ENCODE measurements around the gene PHF20.
"Not testable (repeated sequence)": the region's sequence is repeated elsewhere in the genome, so short reads cannot be mapped to it uniquely, and the experiment has no call there.

PHF20 gene

DNA sequence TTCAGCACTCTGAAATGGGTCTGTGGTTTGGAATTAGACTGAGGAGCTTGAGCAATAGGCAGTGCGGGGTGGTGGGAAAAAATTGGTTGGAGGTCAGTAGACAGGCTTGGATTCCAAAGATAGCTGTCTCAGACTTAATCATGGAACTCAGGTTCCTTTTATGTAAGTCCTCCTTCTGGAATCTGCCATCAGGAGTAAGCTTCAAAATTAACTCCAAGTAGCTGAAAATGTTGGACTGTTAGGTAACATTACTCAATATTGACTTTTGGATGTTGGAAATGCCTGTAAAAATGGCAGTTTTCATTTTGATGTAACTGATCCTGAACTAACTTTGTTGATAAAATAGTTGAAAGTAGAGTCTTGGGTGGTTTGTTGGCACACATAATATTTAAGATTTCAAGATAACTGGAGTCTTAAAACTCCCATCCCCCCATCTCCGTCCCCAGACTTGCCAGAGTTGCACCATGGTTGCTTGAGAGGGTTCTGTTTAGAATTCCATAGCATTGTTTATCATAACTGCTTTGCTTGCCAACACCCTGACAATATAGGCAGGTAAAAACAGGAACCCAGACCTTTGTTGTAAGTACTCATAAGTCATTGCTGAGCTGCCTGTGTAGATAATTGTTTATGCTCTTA is 83.0 kb downstream of the PHF20 start:
- in situ Hi-C loops (cut with HindIII; ENCODE audit: low pct_ligation_motif_present, low sequenced_read_pairs): no loop called here
- Histone ChIP-seq H3K27ac (peak overlapping the region; percentile 4), H3K4me3 (ENCODE audit: low read depth, low read length) (no peak overlapping the region), H3K27me3 (replicated peaks) (no peaks in the 10 kb centered on the region), H3K36me3 (replicated peaks) (peaks cover 12% of the 10 kb centered on the region)
- peak; percentile 27 for DNase-seq
- TF ChIP-seq CTCF (IDR thresholded peaks at IDR 0.05; ENCODE audit: low read depth, low read length, missing control alignments): no peak

- H3K27ac ChIP-seq; DNase-seq; H3K27me3 ChIP-seq (replicated peaks); in situ Hi-C loops (cut with HindIII; ENCODE audit: low pct_ligation_motif_present, low sequenced_read_pairs); H3K4me3 ChIP-seq (ENCODE audit: low read depth, low read length): not testable (repeated sequence)
- H3K36me3 ChIP-seq (replicated peaks): peaks cover 12% of the 10 kb centered on the region
Observed at GRCh38 chr20:35855641-35856040, 83.8 kb downstream of the PHF20 start.

- Histone ChIP-seq H3K4me3 (ENCODE audit: low read depth, low read length) (no peak overlapping the region), H3K36me3 (replicated peaks) (peaks cover 11% of the 10 kb centered on the region), H3K27ac (no peak overlapping the region), H3K27me3 (replicated peaks) (no peaks in the 10 kb centered on the region)
- in situ Hi-C loops (cut with HindIII; ENCODE audit: low pct_ligation_motif_present, low sequenced_read_pairs): no loop called here
- no peak for TF ChIP-seq CTCF (IDR thresholded peaks at IDR 0.05; ENCODE audit: low read depth, low read length, missing control alignments)
- no peak for DNase-seq
Observed at GRCh38 chr20:35856866-35857265, 85.1 kb downstream of the PHF20 start.

- Histone ChIP-seq H3K36me3 (replicated peaks) (peaks cover 5% of the 10 kb centered on the region), H3K27ac (peak overlapping the region; percentile 64), H3K27me3 (replicated peaks) (no peaks in the 10 kb centered on the region), H3K4me3 (ENCODE audit: low read depth, low read length) (no peak overlapping the region)
- no peak for TF ChIP-seq CTCF (IDR thresholded peaks at IDR 0.05; ENCODE audit: low read depth, low read length, missing control alignments)
- in situ Hi-C loops (cut with HindIII; ENCODE audit: low pct_ligation_motif_present, low sequenced_read_pairs): no loop called here
- peak; percentile 15 for DNase-seq
Observed at GRCh38 chr20:35866418-35867202, 94.8 kb downstream of the PHF20 start.

DNA sequence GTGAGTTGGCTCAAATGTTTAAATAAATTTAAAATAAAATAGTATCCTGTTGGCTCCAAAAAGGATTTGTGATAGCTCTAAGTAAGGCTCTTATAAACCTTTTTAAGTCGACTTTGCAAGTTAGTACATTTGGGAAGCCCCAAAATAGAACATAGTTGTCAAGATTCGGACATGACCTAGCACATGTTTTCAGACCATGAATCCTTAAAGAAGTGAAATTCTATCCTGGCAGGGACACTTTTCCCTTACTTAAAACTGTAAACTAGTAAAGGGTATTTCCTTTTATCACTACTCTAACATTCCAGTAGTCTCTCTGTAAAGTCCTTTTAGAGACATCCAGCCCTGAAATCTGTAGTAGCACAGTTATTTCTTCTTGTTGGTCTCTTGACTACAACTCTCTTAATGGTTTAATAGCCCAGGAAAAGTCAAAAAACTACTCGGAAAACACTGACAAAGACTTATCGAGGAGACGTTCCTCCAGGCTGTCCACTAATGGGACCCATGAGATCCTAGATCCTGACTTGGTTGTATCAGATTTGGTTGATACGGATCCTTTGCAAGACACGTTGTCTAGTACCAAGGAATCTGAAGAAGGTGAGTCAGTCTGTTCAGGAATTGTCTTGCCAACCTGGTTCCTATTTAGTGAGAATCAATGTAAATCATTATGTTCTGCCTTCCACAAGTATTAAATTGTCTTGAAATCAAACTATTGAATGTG is 98.9 kb downstream of the PHF20 start:
- Histone ChIP-seq H3K36me3 (replicated peaks) (no peaks in the 10 kb centered on the region), H3K4me3 (ENCODE audit: low read depth, low read length) (no peak overlapping the region), H3K27me3 (replicated peaks) (no peaks in the 10 kb centered on the region), H3K27ac (peak overlapping the region; percentile 90)
- DNase-seq: peak; percentile 14
- TF ChIP-seq CTCF (IDR thresholded peaks at IDR 0.05; ENCODE audit: low read depth, low read length, missing control alignments): no peak
- in situ Hi-C loops (cut with HindIII; ENCODE audit: low pct_ligation_motif_present, low sequenced_read_pairs): no loop called here

- in situ Hi-C loops (cut with HindIII; ENCODE audit: low pct_ligation_motif_present, low sequenced_read_pairs): no loop called here
- Histone ChIP-seq H3K36me3 (replicated peaks) (no peaks in the 10 kb centered on the region), H3K27ac (peak overlapping the region; percentile 90), H3K4me3 (ENCODE audit: low read depth, low read length) (no peak overlapping the region), H3K27me3 (replicated peaks) (no peaks in the 10 kb centered on the region)
- TF ChIP-seq CTCF (IDR thresholded peaks at IDR 0.05; ENCODE audit: low read depth, low read length, missing control alignments): no peak
- peak; percentile 68 for DNase-seq
Observed at GRCh38 chr20:35871259-35871771, 99.5 kb downstream of the PHF20 start.

All from brain microvascular endothelial cell (primary cell).